AG08396 (cell line): ENCODE data around the gene MED13L.
"Not testable (repeated sequence)": the region's sequence is repeated elsewhere in the genome, so short reads cannot be mapped to it uniquely, and the experiment has no call there.

ENCODE experiments used
- DNase-seq: peaks from one replicate; pipeline ENCODE4 v3.0.0; 2012; ENCODE audit warnings: low spot score, mixed read lengths

The MED13L gene

GRCh38 chr12:116246490-116247179 lies 30.9 kb downstream of the MED13L start:
- DNase-seq: no peak

- no peak for DNase-seq
Measured at GRCh38 chr12:116245189-116245588, 32.3 kb downstream of the MED13L start.

GRCh38 chr12:116244474-116245090 lies 32.9 kb downstream of the MED13L start:
- no peak for DNase-seq

GRCh38 chr12:116244001-116244400 lies 33.5 kb downstream of the MED13L start:
- DNase-seq: no peak

GRCh38 chr12:116242740-116243139 lies 34.8 kb downstream of the MED13L start:
- no peak for DNase-seq

GRCh38 chr12:116241157-116241759 lies 36.2 kb downstream of the MED13L start:
- no peak for DNase-seq

GRCh38 chr12:116238570-116239119 lies 38.8 kb downstream of the MED13L start:
- DNase-seq: not testable (repeated sequence)

- DNase-seq: no peak
Measured at GRCh38 chr12:116238149-116238548, 39.3 kb downstream of the MED13L start.

GRCh38 chr12:116236976-116237375 lies 40.5 kb downstream of the MED13L start:
- DNase-seq: no peak

- DNase-seq: peak; percentile 20
Measured at GRCh38 chr12:116236148-116236731, 41.3 kb downstream of the MED13L start.

GRCh38 chr12:116234148-116234547 lies 43.3 kb downstream of the MED13L start:
- DNase-seq: not testable (repeated sequence)

GRCh38 chr12:116233669-116234068 lies 43.8 kb downstream of the MED13L start:
- peak; percentile 10 for DNase-seq

- DNase-seq: no peak
Measured at GRCh38 chr12:116227811-116228210, 49.7 kb downstream of the MED13L start.

GRCh38 chr12:116226026-116226425 lies 51.5 kb downstream of the MED13L start:
- no peak for DNase-seq

- no peak for DNase-seq
Measured at GRCh38 chr12:116222358-116222757, 55.1 kb downstream of the MED13L start.

- DNase-seq: no peak
Measured at GRCh38 chr12:116220756-116221155, 56.7 kb downstream of the MED13L start.

- DNase-seq: no peak
Measured at GRCh38 chr12:116217045-116217735, 60.3 kb downstream of the MED13L start.

GRCh38 chr12:116216022-116216756 lies 61.3 kb downstream of the MED13L start:
- no peak for DNase-seq

- DNase-seq: no peak
Measured at GRCh38 chr12:116215023-116215422, 62.5 kb downstream of the MED13L start.

- no peak for DNase-seq
Measured at GRCh38 chr12:116213885-116214527, 63.5 kb downstream of the MED13L start.

- no peak for DNase-seq
Measured at GRCh38 chr12:116213014-116213413, 64.5 kb downstream of the MED13L start.
